ENCODE measurements around the gene PIK3CA. TPM values are rescaled to one million over a fixed set of nuclear protein-coding genes. Genes with fewer than 3 reads are reported as not detected.

The PIK3CA gene
- total and polyA plus RNA-seq, 4 donors = 4.5 to 42.9 (median 16.0) TPM

DNA sequence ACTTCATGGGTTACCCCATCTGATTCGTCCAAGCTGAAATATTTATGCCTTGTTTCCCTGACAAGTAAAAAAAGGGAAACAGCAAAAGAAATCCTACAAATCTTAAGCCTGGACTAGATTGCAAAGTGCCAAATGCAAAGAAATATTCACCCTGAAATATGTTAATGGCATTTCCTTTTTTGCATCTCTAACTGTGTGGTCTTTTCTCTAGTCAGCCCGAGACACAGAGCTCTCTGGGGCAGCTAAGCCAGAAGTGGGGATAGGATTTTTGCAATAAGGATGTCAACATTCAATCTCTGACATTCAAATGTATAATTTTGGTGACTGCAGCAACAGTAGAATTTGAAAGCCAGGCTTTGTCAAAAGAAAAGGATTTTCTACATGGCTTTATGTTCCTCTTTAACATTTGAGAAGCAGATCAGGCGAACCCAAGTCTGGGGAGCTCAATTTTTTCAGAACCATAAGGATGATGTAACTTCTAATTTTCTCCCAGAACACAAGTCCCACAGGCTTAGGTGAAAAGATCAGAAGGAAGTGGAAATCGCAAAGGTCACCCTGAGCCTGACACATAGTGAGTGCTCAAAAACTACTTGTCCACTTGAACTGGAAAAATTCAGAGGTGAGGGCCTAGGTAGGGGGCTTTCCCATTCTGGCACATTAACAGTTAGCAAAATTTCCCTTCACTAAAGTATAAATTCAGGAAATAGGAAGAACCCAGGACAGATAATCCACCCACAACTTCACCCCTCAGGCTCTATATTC, 131.0 kb downstream of the PIK3CA start:
- no peak for ATAC-seq (ENCODE audit: insufficient read depth, low FRiP score)
- WGBS, 2 donors = 54 to 63% methylated on average over 4 of the region's 4 CpGs
- TF ChIP-seq, protein P1, sequence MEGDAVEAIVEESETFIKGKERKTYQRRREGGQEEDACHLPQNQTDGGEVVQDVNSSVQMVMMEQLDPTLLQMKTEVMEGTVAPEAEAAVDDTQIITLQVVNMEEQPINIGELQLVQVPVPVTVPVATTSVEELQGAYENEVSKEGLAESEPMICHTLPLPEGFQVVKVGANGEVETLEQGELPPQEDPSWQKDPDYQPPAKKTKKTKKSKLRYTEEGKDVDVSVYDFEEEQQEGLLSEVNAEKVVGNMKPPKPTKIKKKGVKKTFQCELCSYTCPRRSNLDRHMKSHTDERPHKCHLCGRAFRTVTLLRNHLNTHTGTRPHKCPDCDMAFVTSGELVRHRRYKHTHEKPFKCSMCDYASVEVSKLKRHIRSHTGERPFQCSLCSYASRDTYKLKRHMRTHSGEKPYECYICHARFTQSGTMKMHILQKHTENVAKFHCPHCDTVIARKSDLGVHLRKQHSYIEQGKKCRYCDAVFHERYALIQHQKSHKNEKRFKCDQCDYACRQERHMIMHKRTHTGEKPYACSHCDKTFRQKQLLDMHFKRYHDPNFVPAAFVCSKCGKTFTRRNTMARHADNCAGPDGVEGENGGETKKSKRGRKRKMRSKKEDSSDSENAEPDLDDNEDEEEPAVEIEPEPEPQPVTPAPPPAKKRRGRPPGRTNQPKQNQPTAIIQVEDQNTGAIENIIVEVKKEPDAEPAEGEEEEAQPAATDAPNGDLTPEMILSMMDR (IDR thresholded peaks at IDR 0.05; ENCODE audit: control extremely low read depth, extremely low read depth) = no peak
- H3K27me3 ChIP-seq (ENCODE audit: control insufficient read depth in 3 of 3, insufficient read depth in 3 of 3, low read length in 2 of 3) = no peaks in the 10 kb centered on the region
- no peaks in the 10 kb centered on the region for H3K36me3 ChIP-seq (ENCODE audit: control insufficient read depth in 4 of 4, insufficient read depth in 4 of 4, low read length in 4 of 4)
- no peak overlapping the region for H3K27ac ChIP-seq (ENCODE audit: low read depth in 1 of 2, low read length in 1 of 2)
- H3K4me3 ChIP-seq = no peak overlapping the region
- DNase-seq = no peak
- H3K9me3 ChIP-seq (ENCODE audit: control insufficient read depth in 4 of 4, insufficient read depth in 3 of 4, low read length in 3 of 4) = no peaks in the 10 kb centered on the region
- no peak overlapping the region for H3K9ac ChIP-seq (ENCODE audit: insufficient read depth in 1 of 2, low read length in 2 of 2)
- H3K4me1 ChIP-seq (ENCODE audit: control insufficient read depth in 5 of 5, insufficient read depth in 5 of 5, low read length in 5 of 5) = no peaks in the 10 kb centered on the region

DNA sequence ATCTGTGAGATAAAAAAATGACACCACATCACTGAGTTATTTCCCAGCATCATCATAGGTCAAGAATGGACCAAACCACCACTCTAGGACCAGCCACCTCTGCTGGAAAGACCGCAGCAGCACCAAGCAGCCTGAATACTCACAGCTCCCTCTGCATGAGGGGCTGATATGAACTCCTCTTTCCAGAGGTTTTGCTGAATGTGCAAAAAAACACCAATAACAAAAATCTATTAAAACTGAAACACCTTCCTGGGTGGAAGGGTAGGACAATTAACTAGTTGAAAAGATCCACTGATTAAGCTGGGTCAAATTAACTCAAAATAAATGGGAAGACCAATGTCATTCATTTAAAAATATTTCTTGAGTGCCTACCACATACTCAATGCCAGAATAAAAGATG, 131.7 kb downstream of the PIK3CA start:
- Histone ChIP-seq H3K36me3 (ENCODE audit: control insufficient read depth in 4 of 4, insufficient read depth in 4 of 4, low read length in 4 of 4) (no peaks in the 10 kb centered on the region), H3K4me3 (no peak overlapping the region), H3K4me1 (ENCODE audit: control insufficient read depth in 5 of 5, insufficient read depth in 5 of 5, low read length in 5 of 5) (no peaks in the 10 kb centered on the region), H3K9me3 (ENCODE audit: control insufficient read depth in 4 of 4, insufficient read depth in 3 of 4, low read length in 3 of 4) (no peaks in the 10 kb centered on the region), H3K27me3 (ENCODE audit: control insufficient read depth in 3 of 3, insufficient read depth in 3 of 3, low read length in 2 of 3) (no peaks in the 10 kb centered on the region), H3K27ac (ENCODE audit: low read depth in 1 of 2, low read length in 1 of 2) (no peak overlapping the region), H3K9ac (ENCODE audit: insufficient read depth in 1 of 2, low read length in 2 of 2) (no peak overlapping the region)
- no peak for DNase-seq
- no peak for ATAC-seq (ENCODE audit: insufficient read depth, low FRiP score)
- WGBS, 2 donors = 95 to 97% methylated on average over 1 of the region's 1 CpG
- TF ChIP-seq, protein P1 (IDR thresholded peaks at IDR 0.05; ENCODE audit: control extremely low read depth, extremely low read depth) = no peak

DNA sequence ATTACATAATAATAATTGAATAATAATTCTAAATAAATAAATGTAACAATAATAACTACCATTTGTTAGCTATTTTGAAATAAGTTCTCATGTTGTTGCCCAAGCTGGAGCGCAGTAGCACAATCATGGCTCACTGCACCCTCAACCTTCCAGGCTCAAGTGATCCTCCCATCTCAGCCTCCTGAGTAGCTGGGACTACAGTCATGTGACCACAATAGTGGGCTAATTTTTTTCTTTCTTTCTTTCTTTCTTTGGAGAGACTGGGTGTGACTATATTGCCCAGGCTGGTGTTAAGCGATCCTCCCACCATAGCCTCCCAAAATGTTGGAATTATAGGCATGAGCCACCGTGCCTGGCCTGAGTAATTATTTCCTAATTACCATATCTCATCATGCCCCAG, 133.7 kb downstream of the PIK3CA start:
- H3K4me3 ChIP-seq = no peak overlapping the region
- ATAC-seq (ENCODE audit: insufficient read depth, low FRiP score) (no peak), DNase-seq (no peak)
- 84% methylated on average over 3 of the region's 3 CpGs for WGBS, 2 donors
- no peak overlapping the region for H3K9ac ChIP-seq (ENCODE audit: insufficient read depth in 1 of 2, low read length in 2 of 2)
- TF ChIP-seq, protein P1 (IDR thresholded peaks at IDR 0.05; ENCODE audit: control extremely low read depth, extremely low read depth) = no peak
- no peak overlapping the region for H3K27ac ChIP-seq (ENCODE audit: low read depth in 1 of 2, low read length in 1 of 2)
- H3K27me3 ChIP-seq (ENCODE audit: control insufficient read depth in 3 of 3, insufficient read depth in 3 of 3, low read length in 2 of 3) = no peaks in the 10 kb centered on the region
- no peaks in the 10 kb centered on the region for H3K36me3 ChIP-seq (ENCODE audit: control insufficient read depth in 4 of 4, insufficient read depth in 4 of 4, low read length in 4 of 4)
- H3K9me3 ChIP-seq (ENCODE audit: control insufficient read depth in 4 of 4, insufficient read depth in 3 of 4, low read length in 3 of 4) = no peaks in the 10 kb centered on the region
- H3K4me1 ChIP-seq (ENCODE audit: control insufficient read depth in 5 of 5, insufficient read depth in 5 of 5, low read length in 5 of 5) = no peaks in the 10 kb centered on the region

DNA sequence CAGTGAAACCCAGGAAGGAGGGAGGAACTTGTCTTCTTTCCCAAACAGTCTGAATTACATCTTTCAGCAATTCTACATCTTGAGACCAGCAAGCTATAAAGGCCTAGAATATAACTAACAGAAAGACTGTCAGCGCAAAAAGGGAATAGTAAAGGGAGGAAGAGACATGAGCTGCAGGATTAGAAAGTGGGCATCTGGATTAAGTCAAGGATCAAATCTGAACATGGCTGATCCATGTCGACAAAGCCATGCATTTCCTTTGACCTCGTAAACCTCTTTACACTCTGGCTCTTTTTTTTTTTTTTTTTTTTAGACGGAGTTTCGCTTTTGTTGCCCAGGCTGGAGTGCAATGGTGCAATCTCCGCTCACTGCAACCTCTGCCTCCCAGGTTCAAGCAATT, 138.2 kb downstream of the PIK3CA start:
- H3K4me1 ChIP-seq (ENCODE audit: control insufficient read depth in 5 of 5, insufficient read depth in 5 of 5, low read length in 5 of 5) = no peaks in the 10 kb centered on the region
- H3K27me3 ChIP-seq (ENCODE audit: control insufficient read depth in 3 of 3, insufficient read depth in 3 of 3, low read length in 2 of 3) = peaks cover 0 to 2% (median 0%) of the 10 kb centered on the region in 3 donors
- no peaks in the 10 kb centered on the region for H3K9me3 ChIP-seq (ENCODE audit: control insufficient read depth in 4 of 4, insufficient read depth in 3 of 4, low read length in 3 of 4)
- no peak overlapping the region for H3K27ac ChIP-seq (ENCODE audit: low read depth in 1 of 2, low read length in 1 of 2)
- H3K4me3 ChIP-seq = no peak overlapping the region
- WGBS, 2 donors = 86 to 88% methylated on average over 6 of the region's 6 CpGs
- TF ChIP-seq, protein P1 (IDR thresholded peaks at IDR 0.05; ENCODE audit: control extremely low read depth, extremely low read depth) = no peak
- DNase-seq = no peak
- no peaks in the 10 kb centered on the region for H3K36me3 ChIP-seq (ENCODE audit: control insufficient read depth in 4 of 4, insufficient read depth in 4 of 4, low read length in 4 of 4)
- no peak overlapping the region for H3K9ac ChIP-seq (ENCODE audit: insufficient read depth in 1 of 2, low read length in 2 of 2)
- ATAC-seq (ENCODE audit: insufficient read depth, low FRiP score) = no peak

Measured in lung (tissue), 12 donors.